HG02840 (cell line): ENCODE results near the gene JPH4.
"Not testable (repeated sequence)": the region's sequence is repeated elsewhere in the genome, so short reads cannot be mapped to it uniquely, and the experiment has no call there.

Source experiments
- ATAC-seq: cut with Tn5 transposase; IDR thresholded peaks from one replicate; pipeline ENCODE4 v1.9.1; 2021; ENCODE audit warnings: mild to moderate bottlenecking, moderate library complexity, moderate number of reproducible peaks; ENCODE audit not compliant: unreplicated experiment, low FRiP score

JPH4 gene

DNA sequence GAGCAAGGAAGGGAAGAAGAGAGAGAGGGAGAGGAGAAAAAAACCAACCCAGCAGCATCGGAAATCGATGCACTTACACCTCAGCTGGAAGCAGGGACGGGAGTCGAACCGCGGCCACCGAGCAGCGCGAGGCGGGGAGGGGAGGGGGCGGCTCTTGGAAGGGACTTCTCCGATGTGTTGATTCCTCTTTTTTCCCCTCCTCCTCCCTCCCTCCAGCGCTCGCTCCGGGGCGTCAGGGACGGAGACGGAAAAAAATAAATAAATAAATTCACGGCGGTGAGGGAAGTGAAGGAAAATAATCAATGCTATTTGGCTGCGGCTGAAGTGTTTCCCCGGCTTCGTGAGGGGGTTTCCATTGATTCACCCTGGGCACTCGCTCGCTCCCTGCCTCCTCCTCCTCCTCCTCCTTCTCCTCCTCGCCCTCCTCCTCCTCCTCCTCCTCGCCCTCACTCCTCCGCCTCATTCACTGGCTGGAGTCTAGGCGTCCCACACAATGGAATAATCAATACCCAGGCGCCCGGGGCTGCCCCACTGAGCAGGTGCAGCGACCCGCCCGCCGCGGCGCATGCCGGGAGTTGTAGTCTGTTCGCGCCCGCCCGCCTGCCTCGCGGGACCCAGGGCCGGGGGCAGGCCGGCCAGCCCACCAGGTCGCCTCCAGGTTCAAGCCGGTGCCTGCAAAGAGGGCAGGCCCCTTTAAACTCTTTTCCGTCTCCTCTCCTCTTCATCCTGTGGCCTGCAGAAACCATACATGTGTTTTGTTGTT lies 27.1 kb downstream of the JPH4 start, which contains the start of gene ZFHX2:
TSS of gene ZFHX2 (minus strand) at position 500 of the 763 bp plus-strand sequence. CDS start 16,440 bp downstream, outside the sequence.
- ATAC-seq: no peak

DNA sequence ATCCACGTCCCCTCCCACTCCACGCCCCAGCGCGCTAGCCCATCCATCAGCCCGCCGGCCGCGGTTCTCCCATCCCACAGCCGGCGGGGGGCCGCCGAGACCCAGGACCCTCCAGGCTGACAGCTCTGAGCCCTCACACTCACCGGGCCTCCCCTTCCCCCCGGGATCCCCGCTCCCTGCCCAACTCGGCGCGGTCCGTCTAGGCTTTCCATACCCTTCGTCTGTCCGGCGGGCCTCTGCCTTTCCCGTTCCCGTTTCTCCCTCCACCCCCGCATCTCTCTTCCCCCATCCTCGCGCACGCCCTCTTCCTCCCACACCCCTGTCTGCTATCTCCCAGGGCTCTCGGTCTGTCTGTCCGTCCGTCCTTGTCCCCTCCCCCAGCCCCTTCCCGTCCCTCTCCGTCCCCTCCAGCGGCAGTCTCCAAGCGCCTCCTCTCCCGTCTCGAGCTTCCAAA lies 27.8 kb downstream of the JPH4 start:
- ATAC-seq: no peak

DNA sequence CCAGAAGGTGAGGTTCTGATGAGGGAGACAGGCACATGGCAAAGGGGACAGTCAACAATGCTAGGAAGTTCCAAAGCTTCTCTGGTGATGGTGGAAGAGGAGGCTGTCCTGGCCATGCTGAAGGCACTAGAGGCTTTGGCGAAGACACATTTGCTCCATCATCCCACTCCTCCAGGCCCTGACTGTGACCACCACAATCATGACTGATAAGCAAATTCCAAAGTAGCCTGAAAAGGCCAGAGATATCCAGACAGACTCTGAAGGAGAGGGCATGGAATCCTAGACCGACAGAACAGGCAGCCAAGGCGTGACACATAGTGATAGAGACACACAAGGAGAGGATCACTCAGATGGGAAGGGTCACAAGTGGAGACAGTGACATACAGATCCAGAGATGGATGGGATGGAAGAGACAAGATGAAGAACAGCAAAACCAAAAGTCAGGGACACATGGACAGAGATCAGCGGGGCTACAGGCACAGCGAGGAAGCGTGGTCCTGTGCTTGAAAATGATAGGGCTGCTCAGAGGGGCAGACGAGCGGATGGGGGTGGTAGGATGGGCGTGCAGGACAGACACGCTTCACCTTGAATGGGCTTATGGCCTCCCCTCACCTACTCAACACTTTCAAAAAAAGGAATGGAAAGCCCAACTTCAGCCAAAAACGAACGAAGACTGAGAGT lies 28.3 kb downstream of the JPH4 start:
- ATAC-seq: no peak

DNA sequence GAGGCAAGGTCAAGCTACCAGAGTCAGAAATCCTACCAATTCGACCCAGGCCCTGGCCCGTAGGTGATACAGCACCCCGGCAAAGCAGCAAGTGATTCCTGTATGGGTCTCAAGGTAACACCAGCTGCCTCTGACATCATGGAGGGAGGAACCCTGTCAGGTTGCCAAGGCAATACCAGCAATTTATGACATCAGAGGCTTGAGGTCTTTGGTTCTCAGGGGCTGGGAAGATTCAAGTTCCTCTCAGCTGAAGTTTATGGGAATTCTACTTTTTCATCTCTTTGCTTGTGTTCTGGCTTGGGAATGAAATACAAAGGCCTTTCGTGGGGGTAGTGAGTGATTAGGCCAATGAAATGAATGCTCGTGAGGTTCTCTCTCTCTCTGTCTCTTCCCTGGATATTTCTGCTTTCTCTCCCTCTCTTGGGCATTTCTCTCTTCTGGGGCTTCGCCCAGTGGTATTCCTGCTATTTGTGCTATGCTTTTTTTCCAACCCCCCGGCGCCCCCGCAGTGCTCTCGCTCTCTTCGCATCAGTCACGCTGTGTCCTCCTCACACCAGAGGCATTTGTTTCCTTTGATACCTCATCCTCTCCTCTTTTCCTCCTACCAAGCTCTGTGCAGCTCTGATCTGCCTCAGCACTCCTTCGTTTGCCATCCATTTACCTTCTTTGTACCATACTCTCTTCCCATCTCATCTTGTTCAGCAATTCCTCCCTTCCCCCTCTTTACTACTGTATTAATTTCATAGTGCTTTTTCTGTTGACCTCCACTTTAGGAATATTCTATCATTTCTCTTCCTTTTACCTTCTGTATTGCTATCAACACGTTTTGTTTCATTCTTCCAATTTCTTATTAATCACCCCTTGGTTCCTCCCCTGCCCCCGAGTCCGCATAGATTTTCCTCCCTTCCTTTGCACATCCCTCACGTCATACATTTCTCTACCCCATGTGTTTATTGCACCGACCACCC lies 30.0 kb downstream of the JPH4 start:
- no peak for ATAC-seq

GRCh38 chr14:23547924-23548323 lies 30.7 kb downstream of the JPH4 start:
- no peak for ATAC-seq

- ATAC-seq: no peak
These were observed 32.0 kb downstream of the JPH4 start for GRCh38 chr14:23546450-23547035.

- no peak for ATAC-seq
These were observed 32.7 kb downstream of the JPH4 start for GRCh38 chr14:23545740-23546365.

GRCh38 chr14:23544511-23545447 lies 33.8 kb downstream of the JPH4 start:
- ATAC-seq: no peak

GRCh38 chr14:23543403-23543802 lies 35.2 kb downstream of the JPH4 start:
- ATAC-seq: no peak

GRCh38 chr14:23542261-23542660 lies 36.3 kb downstream of the JPH4 start:
- ATAC-seq: no peak

- ATAC-seq: no peak
These were observed 38.5 kb downstream of the JPH4 start for GRCh38 chr14:23540141-23540469.

GRCh38 chr14:23539248-23540140 lies 39.1 kb downstream of the JPH4 start:
- ATAC-seq: no peak

- no peak for ATAC-seq
These were observed 39.8 kb downstream of the JPH4 start for GRCh38 chr14:23538785-23539184.

DNA sequence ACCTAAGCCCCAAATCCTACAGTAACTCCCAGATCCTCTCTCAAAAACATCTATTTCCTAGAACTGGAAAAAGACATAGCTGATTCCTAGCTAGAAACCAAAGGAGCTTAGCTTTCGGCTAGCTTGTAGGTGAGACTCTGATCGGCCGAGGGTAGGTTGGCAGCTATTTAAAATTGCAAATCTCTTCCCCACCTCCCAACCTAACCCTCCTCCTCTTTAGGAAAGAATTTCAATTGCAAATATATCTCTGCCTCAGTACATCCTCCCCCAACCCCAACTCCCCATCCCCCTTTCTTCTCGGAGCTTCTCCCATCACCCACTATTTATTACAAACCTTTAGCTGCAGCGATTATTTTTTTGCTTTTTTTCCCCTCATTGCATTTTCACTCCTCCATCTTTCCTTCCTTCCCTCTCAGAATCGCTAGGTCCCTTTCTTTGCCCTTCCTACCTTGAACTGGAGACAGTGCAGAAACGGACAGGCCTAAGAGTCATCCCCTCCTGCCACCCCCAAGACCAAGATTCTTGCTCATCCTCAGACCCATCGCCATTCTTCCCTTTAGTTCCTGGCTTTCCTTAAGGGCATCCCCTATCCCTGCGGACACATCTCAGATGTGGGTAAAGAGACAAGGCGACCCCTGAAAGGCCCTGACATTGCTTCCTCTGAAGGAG lies 40.4 kb downstream of the JPH4 start:
- ATAC-seq: no peak

- no peak for ATAC-seq
These were observed 41.1 kb downstream of the JPH4 start for GRCh38 chr14:23537351-23538049.

- ATAC-seq: not testable (repeated sequence)
These were observed 41.7 kb downstream of the JPH4 start for GRCh38 chr14:23536906-23537305.

DNA sequence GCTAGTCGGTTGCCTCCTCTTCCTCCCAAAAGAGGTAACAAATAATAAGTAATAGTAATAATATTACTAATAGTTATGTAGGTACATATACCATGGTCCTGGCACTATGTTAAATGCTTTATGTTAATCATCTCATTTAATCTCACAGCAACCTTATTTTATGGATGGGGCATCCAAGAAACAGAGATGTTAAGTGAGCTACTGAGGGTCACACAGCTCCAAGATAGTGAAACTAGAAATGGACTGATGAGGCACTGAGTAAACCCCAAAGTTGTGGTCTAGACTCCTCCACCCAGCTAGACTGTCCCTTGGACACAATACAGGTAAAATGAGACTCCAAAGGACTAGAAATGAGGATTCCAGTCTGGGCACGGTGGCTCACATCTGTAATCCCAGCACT lies 42.1 kb downstream of the JPH4 start:
- ATAC-seq: no peak
